PC-3 (cell line): ENCODE data around the gene GATAD2B.

Experiments used
- CTCF ChIP-seq: fragments of 300-600 bp; sonication (generic); conservative IDR thresholded peaks from 2 replicates; pipeline ENCODE4 v1.5.1; 2017; ENCODE audit warnings: antibody characterized with exemption, low read depth, mild to moderate bottlenecking, low read length
- EZH2 ChIP-seq: fragments of 300-600 bp; sonication (generic); IDR thresholded peaks from one replicate; pipeline ENCODE4 v1.6.1; 2017; ENCODE audit warnings: antibody characterized with exemption, mild to moderate bottlenecking, low read length; ENCODE audit not compliant: unreplicated experiment
- EZH2phosphoT487 ChIP-seq: fragments of 300-600 bp; sonication (generic); IDR thresholded peaks from 2 replicates; pipeline ENCODE4 v1.6.1; 2018; ENCODE audit warnings: mild to moderate bottlenecking, antibody characterized with exemption, low read length, borderline replicate concordance

DNA sequence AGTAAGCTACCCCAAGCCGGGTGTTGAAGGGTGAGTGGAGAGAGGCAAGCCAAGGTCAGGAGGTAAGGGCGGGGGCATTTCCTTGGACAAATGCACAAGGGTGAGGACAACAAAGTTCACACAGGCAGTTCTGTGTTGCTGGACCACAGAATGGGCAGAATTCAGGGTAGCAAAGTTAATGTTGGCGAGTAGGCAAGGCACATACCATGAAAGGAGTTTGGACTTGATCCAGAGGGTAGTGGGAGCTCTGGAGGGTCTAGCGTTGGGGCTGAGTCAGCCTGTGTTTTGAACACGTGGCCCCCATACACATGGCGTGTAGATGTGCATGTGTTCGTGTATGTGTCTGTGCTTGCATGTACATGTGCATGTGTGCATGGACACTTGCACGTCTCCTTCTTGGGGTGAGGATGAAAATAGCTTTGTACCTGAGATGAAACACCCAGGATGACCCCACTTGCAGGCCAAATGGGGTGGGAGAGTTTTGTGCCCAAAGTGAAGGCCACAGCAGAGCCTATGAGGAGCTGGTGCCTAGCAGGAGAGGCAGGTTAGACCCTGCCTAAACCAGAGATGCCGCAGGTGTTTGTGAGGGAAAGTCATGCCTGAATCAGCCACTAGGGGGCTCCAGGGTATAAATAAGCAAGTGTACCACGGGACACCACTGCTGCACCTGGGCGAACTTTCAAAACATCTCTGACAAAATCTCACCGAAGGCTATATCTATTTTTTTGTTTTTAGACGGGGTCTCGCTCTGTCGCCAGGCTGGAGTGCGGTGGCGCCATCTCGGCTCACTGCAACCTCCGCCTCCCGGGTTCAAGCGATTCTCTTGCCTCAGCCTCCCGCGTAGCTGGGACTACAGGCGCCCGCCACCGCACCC lies 125.7 kb downstream of the GATAD2B start:
- TF ChIP-seq CTCF (peak; percentile 88), EZH2 (no peak), EZH2phosphoT487 (no peak)
